Gastrocnemius medialis (tissue), 4 donors: ENCODE data around the gene SOX11. TPM values are rescaled to one million over a fixed set of nuclear protein-coding genes. Genes with fewer than 3 reads are reported as not detected.
"Not testable (repeated sequence)": the region's sequence is repeated elsewhere in the genome, so short reads cannot be mapped to it uniquely, and the experiment has no call there.

Source experiments
- ATAC-seq, 2 donors: fragments of 150-250 bp; one replicate each; pipeline ENCODE4 v1.9.1; 2016
- DNase-seq, 2 donors: peaks; one replicate each; pipeline ENCODE4 v3.0.0-alpha.2; 2019
- H3K27ac ChIP-seq, 4 donors: fragments of 200-600 bp; sonication (generic); 1 replicate in 1 of 4; 2 replicates in 3 of 4; pipeline ENCODE4 v1.5.1; 2016 to 2018; ENCODE audit warnings: mild to moderate bottlenecking in 2 of 4, moderate library complexity in 1 of 4
- H3K27me3 ChIP-seq, 3 donors: fragments of 200-600 bp; sonication (generic) in 2 of 3; 1 replicate in 1 of 3; 2 replicates in 2 of 3; pipeline versions ENCODE4 v1.5.1 to v1.6.0; 2016 to 2019; ENCODE audit warnings: mild to moderate bottlenecking in 1 of 3, moderate library complexity in 1 of 3
- H3K36me3 ChIP-seq, 2 donors: fragments of 200-600 bp; sonication (generic) in 1 of 2; one replicate each; pipeline ENCODE4 v1.5.1; 2017 to 2018
- H3K4me1 ChIP-seq, 2 donors: fragments of 200-600 bp; sonication (generic) in 1 of 2; one replicate each; pipeline ENCODE4 v1.5.1; 2016 to 2017; ENCODE audit warnings: mild to moderate bottlenecking in 2 of 2
- H3K4me3 ChIP-seq, 4 donors: fragments of 200-600 bp; sonication (generic) in 3 of 4; 1 replicate in 1 of 4; 2 replicates in 3 of 4; pipeline ENCODE4 v1.5.1; 2016 to 2019; ENCODE audit warnings: mild to moderate bottlenecking in 2 of 4
- H3K9me3 ChIP-seq, 3 donors: fragments of 200-600 bp; sonication (generic) in 2 of 3; 1 replicate in 1 of 3; 2 replicates in 2 of 3; pipeline ENCODE4 v1.5.1; 2016 to 2019
- CTCF ChIP-seq, 5 experiments: fragments of 450-650 bp in 3 of 5; fragments of 200-600 bp in 2 of 5; sonication (generic) in 2 of 5; IDR thresholded peaks in 4 of 5; conservative IDR thresholded peaks in 1 of 5; 1 replicate in 4 of 5; 2 replicates in 1 of 5; pipeline ENCODE4 v1.5.1; 2016 to 2019; ENCODE audit warnings: antibody characterized with exemption in 5 of 5, mild to moderate bottlenecking in 3 of 5, moderate library complexity in 3 of 5
- POLR2A ChIP-seq, 2 donors: fragments of 450-650 bp; IDR thresholded peaks; one replicate each; pipeline ENCODE4 v1.6.1; 2017; ENCODE audit warnings: antibody characterized with exemption in 2 of 2, mild to moderate bottlenecking in 2 of 2, moderate library complexity in 2 of 2
- in situ Hi-C, 4 donors: fragments of 200-750 bp; cut with MboI; loops; one replicate each; pipeline versions ENCODE4 v1.15.0 to v1.8.0; 2017; ENCODE audit warnings: low sequenced_read_pairs in 4 of 4
- intact Hi-C: fragments of 100-400 bp; cut with DNase I; formaldehyde crosslinking; loops from one replicate; pipeline ENCODE4 v1.15.1; 2023; ENCODE audit warnings: low total_unique reads
- total RNA-seq, 4 donors: library from RNA; depleted of rRNA; stranded (reverse); fragments of >200 nt; gene quantifications; one replicate each; pipeline versions ENCODE4 v1.1.0 to v1.2.3, GENCODE V29; 2016

SOX11 gene
- total RNA-seq: not detected

DNA sequence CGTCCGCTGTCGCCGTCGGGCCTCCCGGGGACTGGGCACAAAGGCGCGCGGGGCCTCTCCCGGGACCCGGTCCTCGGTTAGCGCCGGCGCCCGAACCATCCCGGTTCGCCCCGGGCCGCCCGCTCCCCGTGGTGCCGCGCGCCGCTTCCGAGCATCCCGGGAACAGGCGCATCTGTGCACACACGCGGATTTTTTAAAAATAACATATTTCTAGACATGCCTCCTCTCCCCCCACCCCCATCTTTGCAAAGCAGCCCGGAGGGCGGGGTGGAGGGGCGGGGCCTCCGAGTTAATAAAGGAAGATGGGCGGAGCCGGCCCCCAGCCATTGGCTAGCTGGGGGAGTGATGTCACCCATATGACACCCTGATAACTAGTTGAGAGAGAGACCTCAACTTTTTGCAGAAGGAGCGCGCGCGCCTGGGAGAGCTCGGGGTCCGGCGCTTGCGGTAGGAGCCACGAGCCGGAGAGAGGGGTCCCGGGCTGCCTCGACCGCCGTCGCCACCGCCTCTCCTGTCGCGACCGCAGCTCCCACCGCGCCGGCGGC is at the start of gene SOX11:
Gene SOX11, plus strand, starts transcription at position 400 of the 545 bp plus-strand sequence. CDS start 338 bp downstream, outside the sequence.
- no peak within 1 kb of the TSS for H3K27ac ChIP-seq
- DNase-seq: no peak
- intact Hi-C loops (no loop called here), in situ Hi-C loops (no loop called here)
- no peak for TF ChIP-seq POLR2A (IDR thresholded peaks at IDR 0.05)
- TF ChIP-seq CTCF (IDR thresholded peaks at IDR 0.05 in 4 of 5, conservative IDR thresholded peaks at IDR 0.05 in 1 of 5): no peak
- H3K4me1 ChIP-seq: peaks cover 5 to 6% of the 10 kb centered on the region in 2 donors
- peak within 1 kb of the TSS; percentile 32 to 48 (median 38) for H3K4me3 ChIP-seq
- no peak for ATAC-seq
- no peaks in the 10 kb centered on the region for H3K36me3 ChIP-seq
- peaks cover 71 to 73% (median 71%) of the 10 kb centered on the region in 3 donors for H3K27me3 ChIP-seq
- H3K9me3 ChIP-seq: no peaks in the 10 kb centered on the region

GRCh38 chr2:5652734-5653133 is 39.5 kb upstream of the SOX11 start:
- H3K4me3 ChIP-seq, H3K9me3 ChIP-seq, in situ Hi-C loops, H3K27me3 ChIP-seq, H3K27ac ChIP-seq, DNase-seq, intact Hi-C loops, H3K36me3 ChIP-seq, H3K4me1 ChIP-seq, ATAC-seq: not testable (repeated sequence)

GRCh38 chr2:5653756-5654155 is 38.4 kb upstream of the SOX11 start:
- intact Hi-C loops, in situ Hi-C loops, H3K36me3 ChIP-seq, H3K4me3 ChIP-seq, H3K27ac ChIP-seq, H3K27me3 ChIP-seq, DNase-seq, H3K9me3 ChIP-seq, ATAC-seq, H3K4me1 ChIP-seq: not testable (repeated sequence)

GRCh38 chr2:5657231-5657630 is 35.0 kb upstream of the SOX11 start:
- in situ Hi-C loops (no loop called here), intact Hi-C loops (no loop called here)
- Histone ChIP-seq H3K27ac (no peak overlapping the region), H3K4me1 (no peaks in the 10 kb centered on the region), H3K27me3 (no peaks in the 10 kb centered on the region), H3K9me3 (no peaks in the 10 kb centered on the region), H3K4me3 (no peak overlapping the region), H3K36me3 (no peaks in the 10 kb centered on the region)
- TF ChIP-seq POLR2A (IDR thresholded peaks at IDR 0.05) (no peak), CTCF (IDR thresholded peaks at IDR 0.05 in 4 of 5, conservative IDR thresholded peaks at IDR 0.05 in 1 of 5) (no peak)
- DNase-seq (no peak), ATAC-seq (no peak)

GRCh38 chr2:5660591-5660990 is 31.6 kb upstream of the SOX11 start:
- no peak for ATAC-seq
- Histone ChIP-seq H3K4me1 (no peaks in the 10 kb centered on the region), H3K36me3 (no peaks in the 10 kb centered on the region), H3K27ac (no peak overlapping the region), H3K4me3 (no peak overlapping the region), H3K27me3 (no peaks in the 10 kb centered on the region), H3K9me3 (no peaks in the 10 kb centered on the region)
- no peak for DNase-seq
- no peak for TF ChIP-seq CTCF (IDR thresholded peaks at IDR 0.05 in 4 of 5, conservative IDR thresholded peaks at IDR 0.05 in 1 of 5)
- TF ChIP-seq POLR2A (IDR thresholded peaks at IDR 0.05): no peak
- in situ Hi-C loops: no loop called here
- intact Hi-C loops: no loop called here

GRCh38 chr2:5661362-5661761 is 30.8 kb upstream of the SOX11 start:
- in situ Hi-C loops: no loop called here
- intact Hi-C loops: no loop called here
- ATAC-seq: no peak
- no peaks in the 10 kb centered on the region for H3K36me3 ChIP-seq
- TF ChIP-seq CTCF (IDR thresholded peaks at IDR 0.05 in 4 of 5, conservative IDR thresholded peaks at IDR 0.05 in 1 of 5) (no peak), POLR2A (IDR thresholded peaks at IDR 0.05) (no peak)
- H3K27me3 ChIP-seq: no peaks in the 10 kb centered on the region
- no peak for DNase-seq
- no peaks in the 10 kb centered on the region for H3K9me3 ChIP-seq
- no peak overlapping the region for H3K27ac ChIP-seq
- H3K4me1 ChIP-seq: no peaks in the 10 kb centered on the region
- no peak overlapping the region for H3K4me3 ChIP-seq
